Measurements from ENCODE around the gene TRAPPC11.

The TRAPPC11 gene

DNA sequence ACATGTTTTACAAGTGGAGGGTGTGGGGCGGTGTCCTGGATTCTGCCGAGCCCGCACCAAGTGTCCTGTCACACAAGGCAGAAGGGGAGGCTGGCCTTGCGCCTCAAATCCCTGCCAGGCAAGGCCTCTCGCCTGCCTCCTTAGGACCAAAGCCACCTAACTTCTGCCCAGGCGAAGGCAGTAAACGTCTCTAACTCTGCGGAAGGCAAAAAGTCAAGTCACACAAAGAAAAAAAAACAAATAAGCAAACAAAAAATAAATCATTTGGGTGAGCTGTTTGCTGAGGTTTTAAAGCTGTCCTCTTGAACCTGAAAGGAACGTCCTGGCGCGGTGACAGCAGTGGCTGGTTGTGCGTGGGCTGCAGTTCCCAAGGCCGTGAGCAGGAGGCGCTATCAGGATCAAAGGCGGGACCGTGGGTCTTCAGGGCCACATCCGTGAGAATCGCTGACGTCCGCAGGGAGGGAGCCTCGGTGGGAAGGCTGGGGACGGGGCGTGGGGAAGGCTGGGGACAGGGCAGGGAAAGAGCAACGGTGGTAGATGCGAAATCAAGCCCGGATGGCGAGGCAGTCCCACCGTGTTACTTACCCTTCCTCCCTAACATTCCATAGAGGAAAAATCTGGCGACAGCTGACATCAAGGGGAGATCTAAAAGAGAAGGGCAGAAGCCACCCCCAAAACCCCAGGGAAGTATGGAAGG lies 99.1 kb downstream of the TRAPPC11 start:
- no peak for DNase-seq (ENCODE audit: low read depth in 2 of 2)

DNA sequence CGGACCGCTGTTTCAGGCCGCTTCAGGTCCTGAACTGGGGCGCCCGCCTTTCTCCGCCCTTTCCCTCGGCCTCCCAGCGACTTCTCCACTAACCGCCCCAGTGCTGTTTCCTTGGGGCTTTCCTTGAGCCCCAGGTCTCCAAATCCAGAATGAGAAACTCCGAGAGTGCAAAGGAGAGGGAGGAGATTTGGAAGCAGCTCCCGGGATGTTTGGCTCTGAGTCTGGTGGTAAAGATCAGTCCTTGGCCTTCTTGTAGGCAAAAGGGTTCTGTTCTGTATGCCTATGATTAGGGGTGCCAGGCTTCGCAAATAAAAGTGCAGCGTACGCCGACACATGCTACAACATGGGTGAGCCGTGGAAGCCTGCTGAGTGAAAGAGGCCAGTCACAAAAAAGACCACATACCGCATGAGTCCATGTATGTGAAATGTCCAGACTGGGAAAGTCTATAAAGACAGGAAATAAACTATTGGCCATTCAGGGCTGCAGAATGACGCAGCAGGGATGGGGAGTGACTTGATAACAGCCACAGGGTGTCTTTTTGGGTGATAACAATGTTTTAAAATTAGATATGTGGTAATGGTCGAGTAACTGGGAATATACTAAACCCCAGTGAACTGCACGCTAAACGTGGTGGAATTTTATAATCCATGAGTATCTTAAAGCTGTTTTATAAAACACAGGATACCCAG lies 99.8 kb downstream of the TRAPPC11 start:
- DNase-seq (ENCODE audit: low read depth in 2 of 2), result no peak

GRCh38 chr4:183760326-183760725 lies 101.2 kb downstream of the TRAPPC11 start:
- DNase-seq (ENCODE audit: low read depth in 2 of 2), result no peak
